Prostate gland (tissue), 2 donors: ENCODE measurements around the gene KIAA1671.

ENCODE experiments used
- CTCF ChIP-seq, 4 experiments: fragments of 200-600 bp in 2 of 4; fragments of 450-650 bp in 2 of 4; sonication (generic) in 2 of 4; IDR thresholded peaks; 1 replicate in 3 of 4; 2 replicates in 1 of 4; pipeline ENCODE4 v1.5.1; 2016 to 2019; ENCODE audit warnings: antibody characterized with exemption in 4 of 4, mild to moderate bottlenecking in 2 of 4, moderate library complexity in 2 of 4
- POLR2A ChIP-seq: fragments of 450-650 bp; IDR thresholded peaks from one replicate; pipeline ENCODE4 v1.6.1; 2016; ENCODE audit warnings: antibody characterized with exemption, mild to moderate bottlenecking

- TF ChIP-seq CTCF (IDR thresholded peaks at IDR 0.05) (no peak), POLR2A (no peak)
Observed at GRCh38 chr22:24962835-24963234, 10.3 kb downstream of the KIAA1671 start.
